22Rv1 (cell line): Measurements from ENCODE around the gene MRPL19.

ENCODE experiments used
- ZFX ChIP-seq: fragments of 450-650 bp; IDR thresholded peaks from 2 replicates; pipeline ENCODE4 v1.6.1; 2017; ENCODE audit warnings: antibody characterized with exemption, borderline replicate concordance
- TF ChIP-seq, protein P1 (sequence below): fragments of 450-650 bp; IDR thresholded peaks from 2 replicates; pipeline ENCODE4 v1.5.1; 2017; ENCODE audit warnings: mild to moderate bottlenecking

DNA sequence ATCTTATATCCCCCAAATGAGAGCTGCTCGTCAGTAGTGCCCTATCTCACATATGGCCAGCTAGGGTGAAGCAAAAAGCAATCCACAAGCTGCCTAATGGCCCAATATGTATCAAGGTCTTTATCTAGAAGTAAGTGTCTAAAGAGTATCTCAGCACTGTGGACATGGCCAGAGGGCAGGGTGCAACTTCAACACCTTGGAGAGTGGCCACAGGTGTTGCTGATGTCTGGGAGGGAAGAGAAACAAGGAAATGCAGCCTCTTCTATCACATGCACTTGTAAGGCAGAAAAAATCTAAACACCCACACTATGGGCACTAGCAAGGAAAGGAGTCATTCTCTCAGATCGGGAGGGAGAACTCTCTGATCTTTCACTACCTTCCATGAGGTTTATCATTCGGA is 23.7 kb upstream of the MRPL19 start:
- TF ChIP-seq, protein P1, sequence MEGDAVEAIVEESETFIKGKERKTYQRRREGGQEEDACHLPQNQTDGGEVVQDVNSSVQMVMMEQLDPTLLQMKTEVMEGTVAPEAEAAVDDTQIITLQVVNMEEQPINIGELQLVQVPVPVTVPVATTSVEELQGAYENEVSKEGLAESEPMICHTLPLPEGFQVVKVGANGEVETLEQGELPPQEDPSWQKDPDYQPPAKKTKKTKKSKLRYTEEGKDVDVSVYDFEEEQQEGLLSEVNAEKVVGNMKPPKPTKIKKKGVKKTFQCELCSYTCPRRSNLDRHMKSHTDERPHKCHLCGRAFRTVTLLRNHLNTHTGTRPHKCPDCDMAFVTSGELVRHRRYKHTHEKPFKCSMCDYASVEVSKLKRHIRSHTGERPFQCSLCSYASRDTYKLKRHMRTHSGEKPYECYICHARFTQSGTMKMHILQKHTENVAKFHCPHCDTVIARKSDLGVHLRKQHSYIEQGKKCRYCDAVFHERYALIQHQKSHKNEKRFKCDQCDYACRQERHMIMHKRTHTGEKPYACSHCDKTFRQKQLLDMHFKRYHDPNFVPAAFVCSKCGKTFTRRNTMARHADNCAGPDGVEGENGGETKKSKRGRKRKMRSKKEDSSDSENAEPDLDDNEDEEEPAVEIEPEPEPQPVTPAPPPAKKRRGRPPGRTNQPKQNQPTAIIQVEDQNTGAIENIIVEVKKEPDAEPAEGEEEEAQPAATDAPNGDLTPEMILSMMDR, result no peak
- TF ChIP-seq ZFX, result no peak
